ENCODE measurements around the gene FAAP100. TPM values are rescaled to one million over a fixed set of nuclear protein-coding genes. Genes with fewer than 3 reads are reported as not detected.
A peak's percentile ranks its signal among the peaks of the same experiment; 100 is the strongest.

FAAP100 gene
- polyA plus RNA-seq, 1 donor from 2014 or later, result 56.3 TPM

DNA sequence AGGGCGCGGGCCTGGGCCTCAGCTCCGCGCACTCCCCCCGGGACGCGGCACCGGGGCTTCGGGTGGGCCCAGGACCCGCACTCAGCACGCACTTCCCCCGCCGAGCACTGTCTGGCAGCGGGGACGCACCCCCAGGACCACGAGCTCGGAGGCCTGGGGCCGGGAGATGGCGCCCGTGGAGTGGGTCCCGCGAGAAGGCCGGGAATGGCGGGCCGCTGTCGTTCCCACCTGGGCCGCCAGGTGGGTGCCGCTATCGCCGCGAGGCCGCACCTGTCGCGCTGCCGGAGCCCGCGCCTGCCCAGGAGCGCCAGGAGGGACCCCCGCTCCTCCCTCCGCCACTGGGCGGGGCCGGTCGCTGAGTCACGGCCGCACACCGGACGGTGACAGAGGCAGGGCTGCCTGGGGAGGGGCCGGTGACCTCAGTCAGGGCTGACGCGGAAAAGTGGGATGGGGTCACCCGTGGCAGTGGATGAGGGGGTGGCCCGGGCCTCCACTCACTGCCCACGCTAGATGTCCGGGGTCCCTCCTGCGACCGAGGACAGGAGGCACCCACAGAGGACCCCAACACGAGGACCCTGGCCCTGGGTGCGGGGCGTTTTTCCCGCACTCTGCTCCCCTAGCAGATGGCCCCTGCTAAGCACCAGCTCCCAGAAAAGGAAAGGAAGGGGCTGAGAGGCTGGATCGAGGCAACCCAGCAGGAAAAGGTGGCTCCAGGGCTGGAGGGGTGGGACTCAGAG lies 32.7 kb downstream of the FAAP100 start:
- Histone ChIP-seq H3K27ac (ENCODE audit: low read length) (no peak overlapping the region), H3K36me3 (ENCODE audit: insufficient read depth, low read length) (no peaks in the 10 kb centered on the region), H3K4me3 (ENCODE audit: low read length) (peak overlapping the region; percentile 63), H4K20me1 (ENCODE audit: insufficient read depth) (no peaks in the 10 kb centered on the region), H3K9ac (ENCODE audit: low read length) (peak overlapping the region; percentile 56), H3F3A (ENCODE audit: insufficient read depth, low read length, poor library complexity, severe bottlenecking) (peaks cover 9% of the 10 kb centered on the region), H3K4me2 (ENCODE audit: low read length) (peak overlapping the region; percentile 15), H3K27me3 (ENCODE audit: insufficient read depth, low read depth, low read length) (peaks cover 30% of the 10 kb centered on the region), H2AFZ (ENCODE audit: low read depth, low read length) (no peak overlapping the region), H3K9me3 (ENCODE audit: low read length) (no peaks in the 10 kb centered on the region), H3K9me2 (ENCODE audit: insufficient read depth, low read length) (no peaks in the 10 kb centered on the region), H3K79me2 (replicated peaks; ENCODE audit: insufficient read depth, low read length) (peaks cover 34% of the 10 kb centered on the region)
- no peak for TF ChIP-seq POLR2AphosphoS5 (IDR thresholded peaks at IDR 0.05)
- peak; percentile 40 for TF ChIP-seq RAD21 (conservative IDR thresholded peaks at IDR 0.05)
- TF ChIP-seq EP300 (conservative IDR thresholded peaks at IDR 0.05; ENCODE audit: poor library complexity, severe bottlenecking), result no peak
- peak; percentile 40 for TF ChIP-seq SMC3 (conservative IDR thresholded peaks at IDR 0.05; ENCODE audit: poor library complexity)
- TF ChIP-seq TAF1 (IDR thresholded peaks at IDR 0.05; ENCODE audit: low read depth), result no peak
- TF ChIP-seq, protein P1, sequence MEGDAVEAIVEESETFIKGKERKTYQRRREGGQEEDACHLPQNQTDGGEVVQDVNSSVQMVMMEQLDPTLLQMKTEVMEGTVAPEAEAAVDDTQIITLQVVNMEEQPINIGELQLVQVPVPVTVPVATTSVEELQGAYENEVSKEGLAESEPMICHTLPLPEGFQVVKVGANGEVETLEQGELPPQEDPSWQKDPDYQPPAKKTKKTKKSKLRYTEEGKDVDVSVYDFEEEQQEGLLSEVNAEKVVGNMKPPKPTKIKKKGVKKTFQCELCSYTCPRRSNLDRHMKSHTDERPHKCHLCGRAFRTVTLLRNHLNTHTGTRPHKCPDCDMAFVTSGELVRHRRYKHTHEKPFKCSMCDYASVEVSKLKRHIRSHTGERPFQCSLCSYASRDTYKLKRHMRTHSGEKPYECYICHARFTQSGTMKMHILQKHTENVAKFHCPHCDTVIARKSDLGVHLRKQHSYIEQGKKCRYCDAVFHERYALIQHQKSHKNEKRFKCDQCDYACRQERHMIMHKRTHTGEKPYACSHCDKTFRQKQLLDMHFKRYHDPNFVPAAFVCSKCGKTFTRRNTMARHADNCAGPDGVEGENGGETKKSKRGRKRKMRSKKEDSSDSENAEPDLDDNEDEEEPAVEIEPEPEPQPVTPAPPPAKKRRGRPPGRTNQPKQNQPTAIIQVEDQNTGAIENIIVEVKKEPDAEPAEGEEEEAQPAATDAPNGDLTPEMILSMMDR (IDR thresholded peaks at IDR 0.05; ENCODE audit: poor library complexity, severe bottlenecking), result peak; percentile 79
- peak; percentile 40 for TF ChIP-seq MXI1 (conservative IDR thresholded peaks at IDR 0.05; ENCODE audit: poor library complexity, severe bottlenecking)
- no peak for TF ChIP-seq EZH2 (IDR thresholded peaks at IDR 0.05; ENCODE audit: borderline replicate concordance, insufficient read depth, low read length, poor library complexity, severe bottlenecking)
- TF ChIP-seq, protein P2, sequence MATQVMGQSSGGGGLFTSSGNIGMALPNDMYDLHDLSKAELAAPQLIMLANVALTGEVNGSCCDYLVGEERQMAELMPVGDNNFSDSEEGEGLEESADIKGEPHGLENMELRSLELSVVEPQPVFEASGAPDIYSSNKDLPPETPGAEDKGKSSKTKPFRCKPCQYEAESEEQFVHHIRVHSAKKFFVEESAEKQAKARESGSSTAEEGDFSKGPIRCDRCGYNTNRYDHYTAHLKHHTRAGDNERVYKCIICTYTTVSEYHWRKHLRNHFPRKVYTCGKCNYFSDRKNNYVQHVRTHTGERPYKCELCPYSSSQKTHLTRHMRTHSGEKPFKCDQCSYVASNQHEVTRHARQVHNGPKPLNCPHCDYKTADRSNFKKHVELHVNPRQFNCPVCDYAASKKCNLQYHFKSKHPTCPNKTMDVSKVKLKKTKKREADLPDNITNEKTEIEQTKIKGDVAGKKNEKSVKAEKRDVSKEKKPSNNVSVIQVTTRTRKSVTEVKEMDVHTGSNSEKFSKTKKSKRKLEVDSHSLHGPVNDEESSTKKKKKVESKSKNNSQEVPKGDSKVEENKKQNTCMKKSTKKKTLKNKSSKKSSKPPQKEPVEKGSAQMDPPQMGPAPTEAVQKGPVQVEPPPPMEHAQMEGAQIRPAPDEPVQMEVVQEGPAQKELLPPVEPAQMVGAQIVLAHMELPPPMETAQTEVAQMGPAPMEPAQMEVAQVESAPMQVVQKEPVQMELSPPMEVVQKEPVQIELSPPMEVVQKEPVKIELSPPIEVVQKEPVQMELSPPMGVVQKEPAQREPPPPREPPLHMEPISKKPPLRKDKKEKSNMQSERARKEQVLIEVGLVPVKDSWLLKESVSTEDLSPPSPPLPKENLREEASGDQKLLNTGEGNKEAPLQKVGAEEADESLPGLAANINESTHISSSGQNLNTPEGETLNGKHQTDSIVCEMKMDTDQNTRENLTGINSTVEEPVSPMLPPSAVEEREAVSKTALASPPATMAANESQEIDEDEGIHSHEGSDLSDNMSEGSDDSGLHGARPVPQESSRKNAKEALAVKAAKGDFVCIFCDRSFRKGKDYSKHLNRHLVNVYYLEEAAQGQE (IDR thresholded peaks at IDR 0.05; ENCODE audit: borderline replicate concordance), result no peak

DNA sequence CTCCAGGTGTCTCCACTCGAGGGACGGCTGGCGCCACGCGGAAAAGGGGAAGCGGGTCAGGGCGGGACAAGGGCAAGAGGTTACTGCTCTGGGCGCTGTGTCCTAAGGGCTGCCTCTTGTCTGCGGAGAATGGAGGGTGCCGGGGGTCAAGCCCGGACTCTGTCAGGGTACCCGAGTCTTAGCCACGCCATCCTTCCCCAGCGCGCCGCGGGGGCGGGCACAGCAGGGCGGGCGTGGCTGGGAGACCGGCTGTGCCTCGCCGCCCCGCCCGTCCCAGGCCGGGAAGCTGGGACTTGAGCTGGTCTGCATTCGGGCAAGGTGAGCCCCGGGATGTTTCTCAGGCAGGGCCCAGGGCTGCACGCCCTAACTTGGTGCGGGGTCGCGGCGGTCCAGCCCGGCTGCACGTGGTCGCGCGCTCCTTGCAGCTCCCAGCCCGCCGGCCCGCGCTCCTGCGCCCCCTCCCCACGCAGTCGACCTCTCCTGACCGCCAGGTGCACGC lies 33.3 kb downstream of the FAAP100 start:
- H3K27ac ChIP-seq (ENCODE audit: low read length), result no peak overlapping the region
- no peaks in the 10 kb centered on the region for H3K9me2 ChIP-seq (ENCODE audit: insufficient read depth, low read length)
- TF ChIP-seq SMC3 (conservative IDR thresholded peaks at IDR 0.05; ENCODE audit: poor library complexity) (no peak), MXI1 (conservative IDR thresholded peaks at IDR 0.05; ENCODE audit: poor library complexity, severe bottlenecking) (no peak)
- TF ChIP-seq, protein P2 (IDR thresholded peaks at IDR 0.05; ENCODE audit: borderline replicate concordance), result no peak
- TF ChIP-seq, protein P1 (IDR thresholded peaks at IDR 0.05; ENCODE audit: poor library complexity, severe bottlenecking), result no peak
- H3K4me3 ChIP-seq (ENCODE audit: low read length), result peak overlapping the region; percentile 63
- no peaks in the 10 kb centered on the region for H3K9me3 ChIP-seq (ENCODE audit: low read length)
- no peaks in the 10 kb centered on the region for H4K20me1 ChIP-seq (ENCODE audit: insufficient read depth)
- peaks cover 40% of the 10 kb centered on the region for H3K79me2 ChIP-seq (replicated peaks; ENCODE audit: insufficient read depth, low read length)
- H3K9ac ChIP-seq (ENCODE audit: low read length), result peak overlapping the region; percentile 56
- peaks cover 30% of the 10 kb centered on the region for H3K27me3 ChIP-seq (ENCODE audit: insufficient read depth, low read depth, low read length)
- H3K4me2 ChIP-seq (ENCODE audit: low read length), result no peak overlapping the region
- H3K36me3 ChIP-seq (ENCODE audit: insufficient read depth, low read length), result no peaks in the 10 kb centered on the region
- peaks cover 9% of the 10 kb centered on the region for H3F3A ChIP-seq (ENCODE audit: insufficient read depth, low read length, poor library complexity, severe bottlenecking)
- no peak overlapping the region for H2AFZ ChIP-seq (ENCODE audit: low read depth, low read length)
